SU-DHL-6 (cell line): ENCODE data around the gene UBQLN1.
"Not testable (repeated sequence)": the region's sequence is repeated elsewhere in the genome, so short reads cannot be mapped to it uniquely, and the experiment has no call there.

Experiments
- H2AFZ ChIP-seq: fragments of 200-600 bp; sonication (generic); 2 replicates; pipeline ENCODE4 v1.6.1; 2014; ENCODE audit warnings: low read depth, mild to moderate bottlenecking, moderate library complexity, mixed read lengths, antibody characterized with exemption, low read length; ENCODE audit not compliant: severe bottlenecking
- H3F3A ChIP-seq: fragments of 200-600 bp; shearing (Covaris generic); 2 replicates; pipeline ENCODE4 v1.6.0; 2016; ENCODE audit warnings: antibody characterized with exemption, mild to moderate bottlenecking; ENCODE audit not compliant: insufficient read depth
- H3K27ac ChIP-seq: fragments of 200-600 bp; sonication (generic); 2 replicates; pipeline ENCODE4 v1.5.1; 2016; ENCODE audit warnings: low read depth, mild to moderate bottlenecking, low read length, moderate library complexity, mixed read lengths
- H3K27me3 ChIP-seq: fragments of 200-600 bp; sonication (generic), shearing (Covaris generic); 2 replicates; pipeline ENCODE4 v1.6.0; 2014; ENCODE audit warnings: mild to moderate bottlenecking, low read length
- H3K36me3 ChIP-seq: fragments of 200-600 bp; sonication (generic); 2 replicates; pipeline ENCODE4 v1.6.1; 2014; ENCODE audit warnings: mild to moderate bottlenecking, low read length, mixed read lengths
- H3K4me2 ChIP-seq: fragments of 300-600, 200-600 bp; shearing (Covaris generic), sonication (generic); 2 replicates; pipeline ENCODE4 v1.6.0; 2014; ENCODE audit warnings: low read length, low read depth, mild to moderate bottlenecking; ENCODE audit not compliant: poor library complexity, severe bottlenecking
- H3K4me3 ChIP-seq: fragments of 200-600 bp; sonication (generic); 2 replicates; pipeline ENCODE4 v1.5.1; 2014; ENCODE audit warnings: antibody characterized with exemption, low read length, mild to moderate bottlenecking, mixed read lengths; ENCODE audit not compliant: insufficient read depth, poor library complexity, severe bottlenecking
- H3K79me2 ChIP-seq: fragments of 200-600 bp; sonication (generic); 2 replicates; pipeline ENCODE4 v1.6.1; 2014; ENCODE audit warnings: mild to moderate bottlenecking, low read length, moderate library complexity; ENCODE audit not compliant: insufficient read depth
- H3K9ac ChIP-seq: fragments of 200-600 bp; sonication (generic); 2 replicates; pipeline ENCODE4 v1.7.0; 2014; ENCODE audit warnings: mild to moderate bottlenecking, low read length
- H3K9me2 ChIP-seq: fragments of 200-600 bp; sonication (generic); replicated peaks from 2 replicates; pipeline ENCODE4 v1.6.1; 2014; ENCODE audit warnings: low read length; ENCODE audit not compliant: insufficient read depth
- H3K9me3 ChIP-seq: fragments of 200-600 bp; sonication (generic); 2 replicates; pipeline ENCODE4 v1.6.1; 2014; ENCODE audit warnings: low read length, mixed read lengths; ENCODE audit not compliant: insufficient read depth
- H4K20me1 ChIP-seq: fragments of 200-600 bp; sonication (generic); 2 replicates; pipeline ENCODE4 v1.6.1; 2014; ENCODE audit warnings: low read depth, mild to moderate bottlenecking, antibody characterized with exemption, low read length, moderate library complexity, mixed read lengths
- EZH2phosphoT487 ChIP-seq: fragments of 200-600 bp; sonication (generic), shearing (Covaris generic); conservative IDR thresholded peaks from 2 replicates; pipeline ENCODE4 v1.6.1; 2018; ENCODE audit warnings: mild to moderate bottlenecking, antibody characterized with exemption, low read length, moderate library complexity, mixed read lengths
- TF ChIP-seq, protein P1 (sequence below): fragments of 200-600 bp; sonication (generic); IDR thresholded peaks from one replicate; pipeline ENCODE4 v1.5.1; 2017; ENCODE audit warnings: antibody characterized with exemption, mild to moderate bottlenecking, low read length, moderate library complexity; ENCODE audit not compliant: insufficient read depth, poor library complexity, severe bottlenecking

UBQLN1 gene

GRCh38 chr9:83622433-83622938 lies 85.3 kb downstream of the UBQLN1 start:
- Histone ChIP-seq H3K36me3 (no peaks in the 10 kb centered on the region), H3K9ac (peak overlapping the region; percentile 87), H3K9me2 (no peaks in the 10 kb centered on the region), H2AFZ (peak overlapping the region; percentile 100), H3K27ac (peak overlapping the region; percentile 55), H3K79me2 (no peaks in the 10 kb centered on the region), H3K27me3 (no peaks in the 10 kb centered on the region), H3F3A (peaks cover 13% of the 10 kb centered on the region; the same call in 1 of the 2 replicates), H3K4me3 (peak overlapping the region; percentile 65), H3K4me2 (peak overlapping the region; percentile 79), H3K9me3 (no peaks in the 10 kb centered on the region), H4K20me1 (no peaks in the 10 kb centered on the region)
- TF ChIP-seq EZH2phosphoT487 = no peak
- TF ChIP-seq, protein P1, sequence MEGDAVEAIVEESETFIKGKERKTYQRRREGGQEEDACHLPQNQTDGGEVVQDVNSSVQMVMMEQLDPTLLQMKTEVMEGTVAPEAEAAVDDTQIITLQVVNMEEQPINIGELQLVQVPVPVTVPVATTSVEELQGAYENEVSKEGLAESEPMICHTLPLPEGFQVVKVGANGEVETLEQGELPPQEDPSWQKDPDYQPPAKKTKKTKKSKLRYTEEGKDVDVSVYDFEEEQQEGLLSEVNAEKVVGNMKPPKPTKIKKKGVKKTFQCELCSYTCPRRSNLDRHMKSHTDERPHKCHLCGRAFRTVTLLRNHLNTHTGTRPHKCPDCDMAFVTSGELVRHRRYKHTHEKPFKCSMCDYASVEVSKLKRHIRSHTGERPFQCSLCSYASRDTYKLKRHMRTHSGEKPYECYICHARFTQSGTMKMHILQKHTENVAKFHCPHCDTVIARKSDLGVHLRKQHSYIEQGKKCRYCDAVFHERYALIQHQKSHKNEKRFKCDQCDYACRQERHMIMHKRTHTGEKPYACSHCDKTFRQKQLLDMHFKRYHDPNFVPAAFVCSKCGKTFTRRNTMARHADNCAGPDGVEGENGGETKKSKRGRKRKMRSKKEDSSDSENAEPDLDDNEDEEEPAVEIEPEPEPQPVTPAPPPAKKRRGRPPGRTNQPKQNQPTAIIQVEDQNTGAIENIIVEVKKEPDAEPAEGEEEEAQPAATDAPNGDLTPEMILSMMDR = no peak

GRCh38 chr9:83620841-83621636 lies 86.7 kb downstream of the UBQLN1 start:
- H3K36me3 ChIP-seq = no peaks in the 10 kb centered on the region
- no peak overlapping the region for H3K27ac ChIP-seq
- H3K4me2 ChIP-seq = no peak overlapping the region
- no peaks in the 10 kb centered on the region for H4K20me1 ChIP-seq
- H3F3A ChIP-seq = peaks cover 13% of the 10 kb centered on the region; the same call in 1 of the 2 replicates
- H3K9ac ChIP-seq = no peak overlapping the region
- no peaks in the 10 kb centered on the region for H3K79me2 ChIP-seq
- H3K4me3 ChIP-seq = no peak overlapping the region
- no peak overlapping the region for H2AFZ ChIP-seq
- H3K9me3 ChIP-seq = no peaks in the 10 kb centered on the region
- TF ChIP-seq, protein P1 = peak; percentile 47
- no peak for TF ChIP-seq EZH2phosphoT487
- no peaks in the 10 kb centered on the region for H3K27me3 ChIP-seq
- H3K9me2 ChIP-seq = no peaks in the 10 kb centered on the region

GRCh38 chr9:83617299-83617698 lies 90.5 kb downstream of the UBQLN1 start:
- Histone ChIP-seq H3K27ac (no peak overlapping the region), H3K4me2 (no peak overlapping the region), H3K27me3 (no peaks in the 10 kb centered on the region), H3F3A (peaks cover 8% of the 10 kb centered on the region; the same call in 1 of the 2 replicates), H2AFZ (no peak overlapping the region), H3K36me3 (no peaks in the 10 kb centered on the region), H4K20me1 (no peaks in the 10 kb centered on the region), H3K9ac (no peak overlapping the region), H3K79me2 (no peaks in the 10 kb centered on the region), H3K4me3 (no peak overlapping the region), H3K9me3 (no peaks in the 10 kb centered on the region), H3K9me2 (no peaks in the 10 kb centered on the region)
- TF ChIP-seq, protein P1 = no peak
- TF ChIP-seq EZH2phosphoT487 = no peak

DNA sequence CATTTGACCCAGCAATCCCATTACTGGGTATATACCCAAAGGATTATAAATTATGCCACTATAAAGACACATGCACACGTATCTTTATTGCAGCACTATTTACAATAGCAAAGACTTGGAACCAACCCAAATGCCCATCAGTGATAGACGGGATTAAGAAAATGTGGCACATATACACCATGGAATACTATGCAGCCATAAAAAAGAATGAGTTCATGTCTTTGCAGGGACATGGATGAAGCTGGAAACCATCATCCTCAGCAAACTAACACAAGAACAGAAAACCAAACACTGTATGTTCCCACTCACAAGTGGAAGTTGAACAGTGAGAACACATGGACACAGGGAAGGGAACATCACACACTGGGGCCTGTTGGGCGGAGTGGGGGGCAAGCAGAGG lies 94.5 kb downstream of the UBQLN1 start:
- not testable (repeated sequence) for H3K9ac ChIP-seq, H2AFZ ChIP-seq, H4K20me1 ChIP-seq, H3K4me2 ChIP-seq, H3K79me2 ChIP-seq, H3K9me2 ChIP-seq, H3K9me3 ChIP-seq, H3F3A ChIP-seq, H3K27ac ChIP-seq, H3K27me3 ChIP-seq, H3K4me3 ChIP-seq, H3K36me3 ChIP-seq
